ENCODE data around the gene LMBR1. TPM values are rescaled to one million over a fixed set of nuclear protein-coding genes. Genes with fewer than 3 reads are reported as not detected.
"Not testable (repeated sequence)": the region's sequence is repeated elsewhere in the genome, so short reads cannot be mapped to it uniquely, and the experiment has no call there.

The LMBR1 gene
- total and polyA plus RNA-seq, 3 donors from 2014 or later, result 73.3 to 219 (median 218) TPM

GRCh38 chr7:156818133-156818532 is 74.8 kb downstream of the LMBR1 start:
- no peaks in the 10 kb centered on the region for H3K27me3 ChIP-seq
- H3K27ac ChIP-seq, result no peak overlapping the region
- no peak for DNase-seq
- intact Hi-C loops (cut with DNase I; ENCODE audit: low total_unique reads), result no loop called here
- no peak overlapping the region for H3K4me3 ChIP-seq
- WGBS, 2 donors, result 87 to 91% methylated on average over 2 of the region's 2 CpGs
- no peaks in the 10 kb centered on the region for H3K36me3 ChIP-seq (ENCODE audit: low read depth, missing control alignments)
- no peaks in the 10 kb centered on the region for H3K4me1 ChIP-seq
- TF ChIP-seq CTCF (IDR thresholded peaks at IDR 0.05), result no peak
- no peak for TF ChIP-seq POLR2A (IDR thresholded peaks at IDR 0.05)
- no peaks in the 10 kb centered on the region for H3K9me3 ChIP-seq

GRCh38 chr7:156816943-156817572 is 75.9 kb downstream of the LMBR1 start:
- WGBS, 2 donors, result 98 to 100% methylated on average over 1 of the region's 1 CpG
- no peak for DNase-seq
- Histone ChIP-seq H3K9me3 (no peaks in the 10 kb centered on the region), H3K4me3 (no peak overlapping the region), H3K4me1 (no peaks in the 10 kb centered on the region), H3K36me3 (ENCODE audit: low read depth, missing control alignments) (no peaks in the 10 kb centered on the region), H3K27me3 (no peaks in the 10 kb centered on the region), H3K27ac (no peak overlapping the region)
- intact Hi-C loops (cut with DNase I; ENCODE audit: low total_unique reads), result no loop called here
- TF ChIP-seq CTCF (IDR thresholded peaks at IDR 0.05) (peak in 1 of 3 experiments; percentile 10), POLR2A (IDR thresholded peaks at IDR 0.05) (no peak)

- Histone ChIP-seq H3K4me1 (no peaks in the 10 kb centered on the region), H3K27me3 (no peaks in the 10 kb centered on the region), H3K36me3 (ENCODE audit: low read depth, missing control alignments) (no peaks in the 10 kb centered on the region), H3K9me3 (no peaks in the 10 kb centered on the region), H3K4me3 (no peak overlapping the region), H3K27ac (no peak overlapping the region)
- TF ChIP-seq CTCF (IDR thresholded peaks at IDR 0.05) (no peak), POLR2A (IDR thresholded peaks at IDR 0.05) (no peak)
- 92 to 100% methylated on average over 3 of the region's 3 CpGs for WGBS, 2 donors
- intact Hi-C loops (cut with DNase I; ENCODE audit: low total_unique reads), result no loop called here
- DNase-seq, result no peak
Observed at GRCh38 chr7:156811706-156812105, 81.3 kb downstream of the LMBR1 start.

GRCh38 chr7:156803656-156804055 is 89.3 kb downstream of the LMBR1 start:
- WGBS, 2 donors, result 97 to 100% methylated on average over 4 of the region's 4 CpGs
- intact Hi-C loops (cut with DNase I; ENCODE audit: low total_unique reads), result not testable (repeated sequence)

GRCh38 chr7:156802214-156802613 is 90.8 kb downstream of the LMBR1 start:
- H3K4me1 ChIP-seq, result no peaks in the 10 kb centered on the region
- H3K36me3 ChIP-seq (ENCODE audit: low read depth, missing control alignments), result no peaks in the 10 kb centered on the region
- intact Hi-C loops (cut with DNase I; ENCODE audit: low total_unique reads), result no loop called here
- 94 to 100% methylated on average over 3 of the region's 3 CpGs for WGBS, 2 donors
- TF ChIP-seq CTCF (IDR thresholded peaks at IDR 0.05) (no peak), POLR2A (IDR thresholded peaks at IDR 0.05) (no peak)
- no peaks in the 10 kb centered on the region for H3K9me3 ChIP-seq
- H3K27me3 ChIP-seq, result no peaks in the 10 kb centered on the region
- no peak for DNase-seq
- H3K27ac ChIP-seq, result no peak overlapping the region
- no peak overlapping the region for H3K4me3 ChIP-seq

More at GRCh38 chr7:156803656-156804055, 89.3 kb downstream of the LMBR1 start:
- not testable (repeated sequence) for H3K27me3 ChIP-seq; H3K27ac ChIP-seq; H3K36me3 ChIP-seq (ENCODE audit: low read depth, missing control alignments); H3K4me3 ChIP-seq; H3K4me1 ChIP-seq; DNase-seq; H3K9me3 ChIP-seq

All from testis (tissue), 3 donors.